Measurements from ENCODE around the gene CDC34. TPM values are rescaled to one million over a fixed set of nuclear protein-coding genes. Genes with fewer than 3 reads are reported as not detected.

Gene CDC34
- total RNA-seq, 1 experiment from 2014 or later = 61.3 TPM

GRCh38 chr19:524062-524674, 7.4 kb upstream of the CDC34 start:
- no peaks in the 10 kb centered on the region for H3K9me3 Mint-ChIP-seq (ENCODE audit: unreplicated experiment)
- TF ChIP-seq, protein P1, sequence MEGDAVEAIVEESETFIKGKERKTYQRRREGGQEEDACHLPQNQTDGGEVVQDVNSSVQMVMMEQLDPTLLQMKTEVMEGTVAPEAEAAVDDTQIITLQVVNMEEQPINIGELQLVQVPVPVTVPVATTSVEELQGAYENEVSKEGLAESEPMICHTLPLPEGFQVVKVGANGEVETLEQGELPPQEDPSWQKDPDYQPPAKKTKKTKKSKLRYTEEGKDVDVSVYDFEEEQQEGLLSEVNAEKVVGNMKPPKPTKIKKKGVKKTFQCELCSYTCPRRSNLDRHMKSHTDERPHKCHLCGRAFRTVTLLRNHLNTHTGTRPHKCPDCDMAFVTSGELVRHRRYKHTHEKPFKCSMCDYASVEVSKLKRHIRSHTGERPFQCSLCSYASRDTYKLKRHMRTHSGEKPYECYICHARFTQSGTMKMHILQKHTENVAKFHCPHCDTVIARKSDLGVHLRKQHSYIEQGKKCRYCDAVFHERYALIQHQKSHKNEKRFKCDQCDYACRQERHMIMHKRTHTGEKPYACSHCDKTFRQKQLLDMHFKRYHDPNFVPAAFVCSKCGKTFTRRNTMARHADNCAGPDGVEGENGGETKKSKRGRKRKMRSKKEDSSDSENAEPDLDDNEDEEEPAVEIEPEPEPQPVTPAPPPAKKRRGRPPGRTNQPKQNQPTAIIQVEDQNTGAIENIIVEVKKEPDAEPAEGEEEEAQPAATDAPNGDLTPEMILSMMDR (IDR thresholded peaks at IDR 0.05; ENCODE audit: unreplicated experiment) = no peak
- ChIA-PET POLR2A (interaction anchor here (1.3 kb wide), 1 partner anchor 9 kb away, joined by 4 read pairs; no protein-coding TSS in a partner anchor), CTCF (interaction anchor here (1.2 kb wide), 1 partner anchor 14 kb away, joined by 6 read pairs; no protein-coding TSS in a partner anchor)
- intact Hi-C loops (cut with micrococcal nuclease) = no loop called here
- H3K27me3 Mint-ChIP-seq (ENCODE audit: insufficient read depth, unreplicated experiment) = no peaks in the 10 kb centered on the region
- no peak overlapping the region for H3K27ac Mint-ChIP-seq (ENCODE audit: low read depth, unreplicated experiment)
- H3K4me3 Mint-ChIP-seq (ENCODE audit: unreplicated experiment) = no peak overlapping the region
- no TSS peak for BruUV-seq (replicated peaks)
- no peaks in the 10 kb centered on the region for H3K4me1 Mint-ChIP-seq (ENCODE audit: insufficient read depth, unreplicated experiment)
- DNase-seq (ENCODE audit: unreplicated experiment) = no peak
- H3K36me3 Mint-ChIP-seq (ENCODE audit: insufficient read depth, unreplicated experiment) = peaks cover 7% of the 10 kb centered on the region

GRCh38 chr19:525029-525428, 6.5 kb upstream of the CDC34 start:
- no peaks in the 10 kb centered on the region for H3K9me3 Mint-ChIP-seq (ENCODE audit: unreplicated experiment)
- TF ChIP-seq, protein P1 (IDR thresholded peaks at IDR 0.05; ENCODE audit: unreplicated experiment) = no peak

GRCh38 chr19:525857-526419, 5.6 kb upstream of the CDC34 start:
- no peaks in the 10 kb centered on the region for H3K9me3 Mint-ChIP-seq (ENCODE audit: unreplicated experiment)
- POLR2A ChIA-PET = no interaction called here
- BruUV-seq (replicated peaks) = no TSS peak
- DNase-seq (ENCODE audit: unreplicated experiment) = no peak
- H3K36me3 Mint-ChIP-seq (ENCODE audit: insufficient read depth, unreplicated experiment) = peaks cover 4% of the 10 kb centered on the region
- TF ChIP-seq, protein P1 (IDR thresholded peaks at IDR 0.05; ENCODE audit: unreplicated experiment) = no peak
- intact Hi-C loops (cut with micrococcal nuclease) = no loop called here
- no peak overlapping the region for H3K4me3 Mint-ChIP-seq (ENCODE audit: unreplicated experiment)
- H3K4me1 Mint-ChIP-seq (ENCODE audit: insufficient read depth, unreplicated experiment) = no peaks in the 10 kb centered on the region
- no peak overlapping the region for H3K27ac Mint-ChIP-seq (ENCODE audit: low read depth, unreplicated experiment)
- H3K27me3 Mint-ChIP-seq (ENCODE audit: insufficient read depth, unreplicated experiment) = no peaks in the 10 kb centered on the region
- CTCF ChIA-PET = interaction anchor here (0.6 kb wide), 1 partner anchor 15 kb away, joined by 6 read pairs; no protein-coding TSS in a partner anchor

More at GRCh38 chr19:525029-525428, 6.5 kb upstream of the CDC34 start:
- intact Hi-C loops (cut with micrococcal nuclease) = no loop called here
- BruUV-seq (replicated peaks) = no TSS peak
- H3K36me3 Mint-ChIP-seq (ENCODE audit: insufficient read depth, unreplicated experiment) = peaks cover 7% of the 10 kb centered on the region
- DNase-seq (ENCODE audit: unreplicated experiment) = no peak
- ChIA-PET POLR2A (no interaction called here), CTCF (no interaction called here)
- H3K27ac Mint-ChIP-seq (ENCODE audit: low read depth, unreplicated experiment) = no peak overlapping the region
- H3K4me3 Mint-ChIP-seq (ENCODE audit: unreplicated experiment) = no peak overlapping the region
- H3K4me1 Mint-ChIP-seq (ENCODE audit: insufficient read depth, unreplicated experiment) = no peaks in the 10 kb centered on the region
- no peaks in the 10 kb centered on the region for H3K27me3 Mint-ChIP-seq (ENCODE audit: insufficient read depth, unreplicated experiment)

GRCh38 chr19:530134-531008, 1.2 kb upstream of the CDC34 start:
- TF ChIP-seq, protein P1 (IDR thresholded peaks at IDR 0.05; ENCODE audit: unreplicated experiment) = no peak
- CTCF ChIA-PET = interaction anchor here (1.2 kb wide), 1 partner anchor 19 kb away, joined by 5 read pairs; no protein-coding TSS in a partner anchor
- H3K27me3 Mint-ChIP-seq (ENCODE audit: insufficient read depth, unreplicated experiment) = no peaks in the 10 kb centered on the region
- no peak overlapping the region for H3K27ac Mint-ChIP-seq (ENCODE audit: low read depth, unreplicated experiment)
- H3K9me3 Mint-ChIP-seq (ENCODE audit: unreplicated experiment) = no peaks in the 10 kb centered on the region
- peaks cover 4% of the 10 kb centered on the region for H3K4me1 Mint-ChIP-seq (ENCODE audit: insufficient read depth, unreplicated experiment)
- intact Hi-C loops (cut with micrococcal nuclease) = no loop called here
- H3K4me3 Mint-ChIP-seq (ENCODE audit: unreplicated experiment) = peak overlapping the region; percentile 74
- POLR2A ChIA-PET = interaction anchor here (0.6 to 6.5 kb wide), 7 partner anchors 9 to 1104 kb away, joined by 3 to 110 read pairs (median 13); partner anchors contain the start of genes BSG, TPGS1 and WDR18
- no peaks in the 10 kb centered on the region for H3K36me3 Mint-ChIP-seq (ENCODE audit: insufficient read depth, unreplicated experiment)
- TSS peak; percentile 71 for BruUV-seq (replicated peaks)
- DNase-seq (ENCODE audit: unreplicated experiment) = no peak
